GM13976 (cell line): ENCODE results near the gene HMGA1.
A peak's percentile ranks its signal among the peaks of the same experiment; 100 is the strongest.
"Not testable (repeated sequence)": the region's sequence is repeated elsewhere in the genome, so short reads cannot be mapped to it uniquely, and the experiment has no call there.

Experiments
- DNase-seq: peaks from one replicate; pipeline ENCODE4 v3.0.0; 2012; ENCODE audit warnings: low spot score
- CTCF ChIP-seq: IDR thresholded peaks from 2 replicates; pipeline ENCODE4 v1.5.1; 2012; ENCODE audit warnings: borderline replicate concordance, mild to moderate bottlenecking; ENCODE audit not compliant: insufficient read depth; ENCODE audit errors: extremely low read depth, missing control alignments, control extremely low read depth
- in situ Hi-C: fragments of 300-500 bp; cut with MboI; formaldehyde crosslinking; loops from one replicate; pipeline ENCODE4 v1.12.0; 2022; ENCODE audit warnings: low sequenced_read_pairs, mixed read lengths, inconsistent platforms; ENCODE audit not compliant: unreplicated experiment

The HMGA1 gene

DNA sequence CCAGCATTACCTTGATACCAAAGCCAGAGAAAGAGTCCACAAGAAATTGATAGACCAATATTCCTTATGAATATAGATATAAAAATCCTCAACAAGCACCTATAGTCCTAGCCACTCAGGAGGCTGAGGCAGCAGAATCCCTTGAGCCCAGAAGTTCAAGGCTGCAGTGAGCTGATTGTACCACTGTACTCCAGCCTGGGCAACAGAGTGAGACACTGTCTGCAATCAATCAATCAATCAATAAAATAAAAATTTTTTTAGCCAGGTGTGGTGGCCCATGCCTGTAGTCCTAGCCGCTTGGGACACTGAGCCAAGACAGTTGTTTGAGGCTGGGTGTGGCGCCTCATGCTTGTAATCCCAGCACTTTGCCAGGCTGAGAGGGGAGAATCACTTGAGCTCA is 31.1 kb downstream of the HMGA1 start:
- in situ Hi-C loops: loop anchor here (10.0 kb wide), 1 partner anchor 117 kb away; no protein-coding TSS in a partner anchor
- no peak for TF ChIP-seq CTCF
- no peak for DNase-seq

DNA sequence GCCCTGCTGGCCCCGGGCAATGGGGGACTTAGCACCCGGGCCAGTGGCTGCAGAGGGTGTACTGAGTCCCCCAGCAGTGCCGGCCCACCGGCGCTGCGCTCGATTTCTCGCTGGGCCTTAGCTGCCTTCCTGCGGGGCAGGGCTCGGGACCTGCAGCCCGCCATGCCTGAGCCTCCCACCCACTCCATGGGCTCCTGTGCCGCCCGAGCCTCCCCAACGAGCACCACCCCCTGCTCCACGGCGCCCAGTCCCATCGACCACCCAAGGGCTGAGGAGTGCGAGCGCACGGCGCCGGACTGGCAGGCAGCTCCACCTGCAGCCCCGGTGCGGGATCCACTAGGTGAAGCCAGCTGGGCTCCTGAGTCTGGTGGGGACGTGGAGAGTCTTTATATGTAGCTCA is 32.5 kb downstream of the HMGA1 start:
- DNase-seq: not testable (repeated sequence)
- in situ Hi-C loops: loop anchor here (10.0 kb wide), 1 partner anchor 116 kb away; no protein-coding TSS in a partner anchor

- in situ Hi-C loops: loop anchor here (10.0 kb wide), 1 partner anchor 115 kb away; no protein-coding TSS in a partner anchor
- not testable (repeated sequence) for DNase-seq
Observed at GRCh38 chr6:34269658-34270341, 33.1 kb downstream of the HMGA1 start.

DNA sequence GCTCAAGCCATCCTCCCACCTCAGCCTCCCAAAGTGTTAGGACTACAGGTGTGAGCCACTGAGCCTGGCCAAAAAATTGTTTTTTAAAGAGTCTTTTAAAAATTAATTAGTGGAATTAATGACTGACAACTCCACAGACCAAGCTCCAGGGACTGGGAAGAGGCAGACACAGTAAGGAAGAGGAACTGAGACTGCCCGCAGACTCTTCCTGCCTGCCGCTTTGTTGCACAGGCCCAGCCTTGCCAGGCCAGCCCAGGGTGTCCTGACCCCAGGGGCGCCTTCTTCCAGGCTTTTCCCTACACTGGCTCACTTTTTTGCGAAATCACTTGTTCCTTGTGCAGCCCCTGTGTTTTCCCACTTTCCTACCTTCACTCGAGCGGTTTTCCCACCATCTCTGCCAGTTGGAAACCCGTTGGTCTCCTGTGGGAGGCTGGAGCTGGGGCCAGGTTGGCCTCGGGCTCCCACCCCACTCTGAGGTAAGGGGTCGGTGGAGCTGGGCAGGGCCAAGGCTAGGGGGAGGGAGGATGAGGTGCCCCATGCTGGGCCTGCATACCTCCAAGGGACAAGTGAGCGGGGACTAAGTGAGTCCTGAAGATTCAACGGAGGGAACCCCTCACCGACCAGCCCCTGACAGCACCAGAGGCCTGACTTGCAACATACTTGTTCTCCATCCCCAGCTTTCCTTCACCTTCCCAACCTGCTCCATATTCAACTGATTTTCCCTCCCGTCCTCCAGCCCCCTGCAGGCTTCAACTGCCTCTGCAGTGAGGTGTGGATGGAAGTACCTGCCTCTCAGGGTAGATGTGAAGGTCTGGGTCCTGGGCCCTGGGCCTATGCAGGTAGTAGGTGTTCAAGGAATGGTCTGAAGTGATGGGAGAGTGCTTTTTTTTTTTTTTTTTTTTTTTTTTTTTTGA is 35.6 kb downstream of the HMGA1 start:
- in situ Hi-C loops: no loop called here
- peak; percentile 30 for DNase-seq
- TF ChIP-seq CTCF: no peak

DNA sequence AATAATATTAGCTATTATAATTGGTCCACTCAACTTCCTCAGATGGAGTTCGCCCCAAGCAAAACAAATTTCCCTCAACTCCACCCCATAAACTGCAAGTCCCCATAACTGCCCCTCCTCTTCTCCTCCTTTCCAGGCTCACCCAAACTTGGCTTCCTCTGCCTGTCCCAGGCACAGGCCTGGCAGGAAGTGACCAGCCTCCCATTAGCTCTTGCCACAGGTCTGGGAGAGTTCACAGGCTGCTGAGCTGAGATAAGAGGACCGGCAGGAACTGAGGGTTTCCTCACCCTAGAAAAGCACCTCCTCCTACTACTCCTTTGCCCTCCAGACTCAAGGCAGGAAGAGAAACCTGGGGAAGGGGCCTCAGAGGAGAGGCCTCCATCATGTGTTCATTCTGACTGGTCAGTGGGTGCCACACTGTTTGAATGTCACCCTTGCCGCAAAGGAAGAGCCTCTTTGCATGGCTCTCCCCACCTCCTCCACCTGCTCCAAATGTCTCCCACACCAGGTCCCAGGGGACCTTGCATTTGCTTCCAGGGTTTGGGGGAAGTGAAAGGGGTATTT is 36.7 kb downstream of the HMGA1 start:
- in situ Hi-C loops: no loop called here
- DNase-seq: peak; percentile 53

DNA sequence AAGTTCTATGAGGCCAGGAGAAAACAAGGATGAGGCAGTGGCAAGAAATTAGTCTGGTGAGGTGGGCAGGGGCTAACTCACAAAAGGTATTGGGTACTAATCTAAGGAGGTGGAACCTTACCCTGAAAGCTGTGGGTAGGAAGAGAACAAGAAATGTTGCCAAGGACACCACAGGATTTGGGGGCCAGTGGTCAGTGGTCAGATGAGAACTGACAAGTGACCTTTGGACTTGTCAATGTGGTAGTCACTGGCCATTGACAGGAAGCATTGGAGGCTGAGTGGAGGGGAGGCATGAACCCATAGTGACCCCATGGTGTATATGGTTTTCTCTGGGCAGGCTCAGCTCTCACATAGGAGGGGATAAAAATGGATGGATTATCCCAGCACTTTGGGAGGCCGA is 37.5 kb downstream of the HMGA1 start:
- in situ Hi-C loops: no loop called here
- no peak for DNase-seq
- no peak for TF ChIP-seq CTCF

More for the DNA sequence above, 36.7 kb downstream of the HMGA1 start:
- TF ChIP-seq CTCF: no peak

- in situ Hi-C loops: no loop called here
- DNase-seq: peak; percentile 28
- TF ChIP-seq CTCF: no peak
Observed at GRCh38 chr6:34275128-34275804, 38.6 kb downstream of the HMGA1 start.
